Testis (tissue), 3 donors: ENCODE results near the gene COPG2. TPM values are rescaled to one million over a fixed set of nuclear protein-coding genes. Genes with fewer than 3 reads are reported as not detected.
"Not testable (repeated sequence)": the region's sequence is repeated elsewhere in the genome, so short reads cannot be mapped to it uniquely, and the experiment has no call there.

ENCODE experiments used
- DNase-seq: peaks from one replicate; pipeline ENCODE4 v3.0.0-alpha.2; 2019
- H3K27ac ChIP-seq, 2 donors: fragments of 200-600 bp; sonication (generic); one replicate each; pipeline ENCODE4 v1.5.1; 2019
- H3K27me3 ChIP-seq: fragments of 200-600 bp; sonication (generic); one replicate; pipeline ENCODE4 v1.5.1; 2019
- H3K36me3 ChIP-seq: fragments of 200-600 bp; sonication (generic); one replicate; pipeline ENCODE4 v1.5.1; 2017; ENCODE audit warnings: low read depth; ENCODE audit errors: missing control alignments
- H3K4me1 ChIP-seq: fragments of 200-600 bp; sonication (generic); one replicate; pipeline ENCODE4 v1.5.1; 2019
- H3K4me3 ChIP-seq, 2 donors: fragments of 200-600 bp; sonication (generic); one replicate each; pipeline ENCODE4 v1.5.1; 2017 to 2019
- H3K9me3 ChIP-seq: fragments of 200-600 bp; sonication (generic); one replicate; pipeline ENCODE4 v1.5.1; 2017
- POLR2A ChIP-seq: fragments of 450-650 bp; IDR thresholded peaks from one replicate; pipeline ENCODE4 v1.6.1; 2017; ENCODE audit warnings: antibody characterized with exemption, mild to moderate bottlenecking, moderate library complexity
- WGBS, 2 donors: methylation state at CpG; one replicate each; pipeline ENCODE4 v1.1.5; 2018; 5-methylcytosine and 5-hydroxymethylcytosine counted together
- intact Hi-C: fragments of 100-400 bp; cut with DNase I; formaldehyde crosslinking; loops from one replicate; pipeline ENCODE4 v1.15.1; 2023; ENCODE audit warnings: low total_unique reads
- polyA plus RNA-seq: library from polyadenylated mRNA; stranded (reverse); fragments of 350-450 nt; fragmentation: Illumina TruSeq; extraction: RNeasy Lipid Tissue Mini Kit (QIAGEN cat#74804); gene quantifications from one replicate; pipeline ENCODE4 v1.2.3, GENCODE V29; 2014; ENCODE audit warnings: low read depth, low replicate concordance; ENCODE audit not compliant: insufficient read depth
- total RNA-seq, 2 donors: library from RNA; depleted of rRNA; stranded (reverse); fragments of >200 nt; gene quantifications; one replicate each; pipeline ENCODE4 v1.2.3, GENCODE V29; 2016
- TF ChIP-seq, protein P1 (sequence below), 3 experiments: fragments of 450-650 bp in 2 of 3; fragments of 200-600 bp in 1 of 3; sonication (generic) in 1 of 3; IDR thresholded peaks; one replicate each; pipeline ENCODE4 v1.5.1; 2016 to 2019; ENCODE audit warnings: antibody characterized with exemption in 3 of 3, mild to moderate bottlenecking in 2 of 3, moderate library complexity in 1 of 3

Gene COPG2
- total and polyA plus RNA-seq, 3 donors from 2014 or later = 41.8 to 51.0 (median 44.2) TPM

DNA sequence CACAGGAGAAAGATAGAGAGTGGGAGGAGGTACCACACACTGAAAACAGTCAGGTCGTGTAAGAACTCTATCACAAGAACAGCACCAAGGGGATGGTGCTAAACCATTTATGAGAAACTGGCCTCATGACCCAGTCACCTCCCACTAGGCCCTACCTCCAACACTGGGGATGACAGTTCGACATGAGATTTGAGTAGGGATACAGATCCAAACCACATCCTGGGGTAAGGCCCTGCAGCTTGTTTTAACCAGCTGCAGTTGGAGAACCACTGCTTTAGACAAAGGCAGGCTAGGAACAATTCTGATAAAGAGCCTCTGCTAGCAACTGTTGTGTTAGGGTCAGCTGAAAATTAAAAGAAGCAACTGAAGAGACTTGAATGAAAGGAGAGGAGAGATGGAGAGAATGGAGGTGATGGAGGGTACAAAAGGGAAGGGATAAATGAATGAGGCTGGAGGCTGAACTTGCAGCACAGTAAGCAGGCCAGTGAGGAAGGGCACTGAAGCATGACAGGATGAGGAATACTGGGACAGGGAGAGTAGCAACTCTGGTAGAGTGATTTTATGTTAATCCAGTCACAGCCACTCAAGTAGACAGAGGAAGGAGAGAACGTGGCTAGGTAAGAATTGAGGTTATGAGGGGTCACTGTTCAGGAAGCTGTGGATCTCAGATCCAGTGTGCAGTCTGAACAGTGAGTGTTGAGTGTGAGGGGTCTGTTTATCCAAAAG lies 153.1 kb downstream of the COPG2 start:
- no peaks in the 10 kb centered on the region for H3K36me3 ChIP-seq
- intact Hi-C loops = no loop called here
- no peaks in the 10 kb centered on the region for H3K4me1 ChIP-seq
- no peak for DNase-seq
- TF ChIP-seq, protein P1, sequence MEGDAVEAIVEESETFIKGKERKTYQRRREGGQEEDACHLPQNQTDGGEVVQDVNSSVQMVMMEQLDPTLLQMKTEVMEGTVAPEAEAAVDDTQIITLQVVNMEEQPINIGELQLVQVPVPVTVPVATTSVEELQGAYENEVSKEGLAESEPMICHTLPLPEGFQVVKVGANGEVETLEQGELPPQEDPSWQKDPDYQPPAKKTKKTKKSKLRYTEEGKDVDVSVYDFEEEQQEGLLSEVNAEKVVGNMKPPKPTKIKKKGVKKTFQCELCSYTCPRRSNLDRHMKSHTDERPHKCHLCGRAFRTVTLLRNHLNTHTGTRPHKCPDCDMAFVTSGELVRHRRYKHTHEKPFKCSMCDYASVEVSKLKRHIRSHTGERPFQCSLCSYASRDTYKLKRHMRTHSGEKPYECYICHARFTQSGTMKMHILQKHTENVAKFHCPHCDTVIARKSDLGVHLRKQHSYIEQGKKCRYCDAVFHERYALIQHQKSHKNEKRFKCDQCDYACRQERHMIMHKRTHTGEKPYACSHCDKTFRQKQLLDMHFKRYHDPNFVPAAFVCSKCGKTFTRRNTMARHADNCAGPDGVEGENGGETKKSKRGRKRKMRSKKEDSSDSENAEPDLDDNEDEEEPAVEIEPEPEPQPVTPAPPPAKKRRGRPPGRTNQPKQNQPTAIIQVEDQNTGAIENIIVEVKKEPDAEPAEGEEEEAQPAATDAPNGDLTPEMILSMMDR (IDR thresholded peaks at IDR 0.05) = no peak
- no peak for TF ChIP-seq POLR2A
- no peak overlapping the region for H3K27ac ChIP-seq
- no peak overlapping the region for H3K4me3 ChIP-seq
- H3K27me3 ChIP-seq = no peaks in the 10 kb centered on the region
- WGBS, 2 donors = 80 to 82% methylated on average over 3 of the region's 3 CpGs
- no peaks in the 10 kb centered on the region for H3K9me3 ChIP-seq

DNA sequence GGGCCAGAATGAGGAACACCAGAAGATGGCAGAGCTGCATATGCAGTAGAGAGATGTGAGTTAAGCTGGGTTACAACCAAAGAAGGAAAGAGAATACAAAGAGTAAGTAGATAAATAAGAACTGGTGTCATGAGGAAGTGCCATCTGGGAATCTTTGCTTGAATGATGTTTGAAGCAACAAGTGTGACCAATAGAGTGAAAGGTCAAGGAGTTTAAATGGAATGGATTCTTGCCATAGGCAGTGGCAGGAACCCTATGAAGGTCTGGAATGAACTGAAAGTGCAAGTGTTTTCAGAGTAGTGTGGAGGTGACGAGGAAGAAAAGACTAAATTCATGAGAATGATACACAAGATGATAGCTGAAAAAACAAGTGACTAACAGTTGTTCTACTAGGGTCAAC lies 155.1 kb downstream of the COPG2 start:
- Histone ChIP-seq H3K9me3 (no peaks in the 10 kb centered on the region), H3K27me3 (no peaks in the 10 kb centered on the region), H3K27ac (no peak overlapping the region), H3K36me3 (no peaks in the 10 kb centered on the region), H3K4me3 (no peak overlapping the region), H3K4me1 (no peaks in the 10 kb centered on the region)
- no peak for TF ChIP-seq POLR2A
- TF ChIP-seq, protein P1 (IDR thresholded peaks at IDR 0.05) = no peak
- intact Hi-C loops = no loop called here
- no peak for DNase-seq
- WGBS, 2 donors = 80 to 90% methylated on average over 1 of the region's 1 CpG

DNA sequence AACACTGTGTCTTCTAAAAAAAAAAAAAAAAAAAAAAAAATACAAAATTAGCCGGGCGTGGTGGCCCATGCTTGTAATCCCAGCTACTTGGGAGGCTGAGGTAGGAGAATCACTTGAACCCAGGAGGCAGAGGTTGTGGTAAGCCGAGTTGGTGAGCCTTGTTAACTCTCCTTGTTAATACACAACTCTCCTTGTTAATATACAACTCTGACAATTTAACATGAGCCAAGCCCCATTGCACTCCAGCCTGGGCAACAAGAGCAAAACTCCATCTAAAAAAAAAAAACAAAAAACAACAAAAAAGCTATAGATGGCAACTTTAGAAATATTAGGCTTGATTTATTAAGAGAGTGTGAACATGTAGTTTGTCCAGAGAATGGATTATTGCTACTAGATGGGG lies 156.5 kb downstream of the COPG2 start:
- intact Hi-C loops, H3K27me3 ChIP-seq, H3K4me1 ChIP-seq, H3K36me3 ChIP-seq, DNase-seq, H3K27ac ChIP-seq, H3K4me3 ChIP-seq, H3K9me3 ChIP-seq: not testable (repeated sequence)
- 87 to 97% methylated on average over 3 of the region's 3 CpGs for WGBS, 2 donors

DNA sequence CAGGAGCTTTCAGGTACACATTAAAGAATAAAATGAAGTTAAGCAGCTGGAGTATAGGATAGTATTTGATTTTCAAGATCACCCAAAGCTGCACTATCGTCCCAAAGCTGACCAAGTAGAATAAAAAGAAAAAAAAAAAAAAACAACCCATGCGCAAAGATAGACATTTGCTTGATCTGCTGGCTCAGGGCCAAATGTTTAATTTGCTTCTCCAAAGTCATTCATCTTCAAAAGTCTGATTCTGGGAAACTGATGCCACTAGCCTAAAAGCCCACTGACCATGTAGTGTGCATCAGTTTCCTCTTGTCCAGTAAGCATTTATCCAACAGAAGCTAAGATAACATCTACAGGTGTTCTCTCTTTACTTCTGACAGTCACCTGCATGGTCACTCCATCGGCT lies 162.2 kb downstream of the COPG2 start:
- H3K27ac ChIP-seq = no peak overlapping the region
- H3K36me3 ChIP-seq = no peaks in the 10 kb centered on the region
- H3K4me1 ChIP-seq = no peaks in the 10 kb centered on the region
- intact Hi-C loops = no loop called here
- TF ChIP-seq, protein P1 (IDR thresholded peaks at IDR 0.05) = no peak
- no peak for TF ChIP-seq POLR2A
- DNase-seq = no peak
- no peak overlapping the region for H3K4me3 ChIP-seq
- WGBS, 2 donors = 93 to 96% methylated on average over 3 of the region's 3 CpGs
- H3K9me3 ChIP-seq = no peaks in the 10 kb centered on the region
- no peaks in the 10 kb centered on the region for H3K27me3 ChIP-seq

DNA sequence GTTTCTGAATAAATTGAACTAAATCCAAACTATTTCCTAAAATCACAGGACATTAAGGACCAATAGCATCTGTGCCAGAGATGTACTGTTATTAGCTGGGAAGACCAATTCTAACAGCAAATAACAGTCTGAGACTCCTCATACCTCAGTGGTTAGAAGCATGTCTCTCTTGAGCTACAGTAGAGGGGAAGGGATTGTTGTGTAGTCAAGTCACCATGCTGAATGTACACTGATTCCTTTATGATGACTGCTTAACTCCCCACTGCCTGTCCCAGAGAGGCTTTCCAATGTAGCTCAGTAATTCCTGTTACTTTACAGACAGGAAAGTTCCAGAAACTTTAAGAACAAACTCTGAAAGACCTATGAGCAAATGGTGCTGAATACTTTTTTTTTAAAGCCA lies 162.8 kb downstream of the COPG2 start:
- H3K4me3 ChIP-seq = no peak overlapping the region
- H3K36me3 ChIP-seq = no peaks in the 10 kb centered on the region
- H3K27ac ChIP-seq = no peak overlapping the region
- no peaks in the 10 kb centered on the region for H3K27me3 ChIP-seq
- H3K9me3 ChIP-seq = no peaks in the 10 kb centered on the region
- no peak for TF ChIP-seq POLR2A
- TF ChIP-seq, protein P1 (IDR thresholded peaks at IDR 0.05) = no peak
- DNase-seq = no peak
- no peaks in the 10 kb centered on the region for H3K4me1 ChIP-seq
- intact Hi-C loops = no loop called here
